HG03064 (cell line): ENCODE results near the gene PRRT4.

Source experiments
- ATAC-seq: cut with Tn5 transposase; IDR thresholded peaks from one replicate; pipeline ENCODE4 v1.9.1; 2021; ENCODE audit warnings: low read depth; ENCODE audit not compliant: unreplicated experiment

Gene PRRT4

GRCh38 chr7:128303643-128304042 is 57.8 kb downstream of the PRRT4 start:
- no peak for ATAC-seq

DNA sequence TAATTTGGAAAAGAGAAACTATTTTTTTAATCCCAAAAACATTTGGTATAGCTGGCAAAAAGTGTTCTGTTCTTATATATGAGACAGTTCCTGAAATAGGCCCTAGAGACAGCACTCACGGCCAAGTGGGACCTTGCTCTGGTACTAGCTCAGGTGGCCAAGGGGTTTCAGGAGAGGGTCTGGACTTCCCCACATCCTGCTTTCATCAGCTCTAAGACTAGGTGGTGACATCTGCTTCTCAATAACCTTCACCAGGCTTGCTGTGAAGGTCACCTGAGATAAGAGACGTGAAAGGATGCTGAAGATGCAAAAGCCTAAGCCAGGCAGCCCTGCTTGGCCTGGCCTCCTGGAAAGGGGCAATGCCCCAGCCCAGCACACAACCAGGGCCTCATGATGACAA is 58.4 kb downstream of the PRRT4 start:
- no peak for ATAC-seq

- no peak for ATAC-seq
These were observed 59.4 kb downstream of the PRRT4 start for GRCh38 chr7:128302139-128302538.
